ENCODE data around the gene UBE2Q2.

UBE2Q2 gene

GRCh38 chr15:75820206-75820605 is 23.0 kb upstream of the UBE2Q2 start:
- no peak for TF ChIP-seq CTCF (IDR thresholded peaks at IDR 0.05; ENCODE audit: insufficient read depth, low read depth, low read length, missing control alignments)
- no peak overlapping the region for H3K4me3 ChIP-seq (ENCODE audit: low read length)
- DNase-seq (ENCODE audit: low read depth), result no peak

- TF ChIP-seq CTCF (IDR thresholded peaks at IDR 0.05; ENCODE audit: insufficient read depth, low read depth, low read length, missing control alignments), result no peak
- DNase-seq (ENCODE audit: low read depth), result peak; percentile 69
- no peak overlapping the region for H3K4me3 ChIP-seq (ENCODE audit: low read length)
Measured at GRCh38 chr15:75821786-75822345, 21.4 kb upstream of the UBE2Q2 start.

GRCh38 chr15:75822685-75823278 is 20.5 kb upstream of the UBE2Q2 start:
- no peak overlapping the region for H3K4me3 ChIP-seq (ENCODE audit: low read length)

GRCh38 chr15:75823860-75824613 is 19.2 kb upstream of the UBE2Q2 start:
- peak; percentile 48 for DNase-seq (ENCODE audit: low read depth)
- no peak for TF ChIP-seq CTCF (IDR thresholded peaks at IDR 0.05; ENCODE audit: insufficient read depth, low read depth, low read length, missing control alignments)
- H3K4me3 ChIP-seq (ENCODE audit: low read length), result no peak overlapping the region

More at GRCh38 chr15:75822685-75823278, 20.5 kb upstream of the UBE2Q2 start:
- no peak for DNase-seq (ENCODE audit: low read depth)
- TF ChIP-seq CTCF (IDR thresholded peaks at IDR 0.05; ENCODE audit: insufficient read depth, low read depth, low read length, missing control alignments), result no peak

GRCh38 chr15:75827691-75828090 is 15.6 kb upstream of the UBE2Q2 start:
- TF ChIP-seq CTCF (IDR thresholded peaks at IDR 0.05; ENCODE audit: insufficient read depth, low read depth, low read length, missing control alignments), result no peak
- H3K4me3 ChIP-seq (ENCODE audit: low read length), result no peak overlapping the region
- DNase-seq (ENCODE audit: low read depth), result peak; percentile 98

GRCh38 chr15:75828429-75828828 is 14.8 kb upstream of the UBE2Q2 start:
- no peak overlapping the region for H3K4me3 ChIP-seq (ENCODE audit: low read length)
- no peak for TF ChIP-seq CTCF (IDR thresholded peaks at IDR 0.05; ENCODE audit: insufficient read depth, low read depth, low read length, missing control alignments)
- no peak for DNase-seq (ENCODE audit: low read depth)

Data from epithelial cell of esophagus (primary cell).